Gastrocnemius medialis (tissue), 4 donors: Measurements from ENCODE around the gene SPEG. TPM values are rescaled to one million over a fixed set of nuclear protein-coding genes. Genes with fewer than 3 reads are reported as not detected.

Source experiments
- ATAC-seq, 2 donors: fragments of 150-250 bp; one replicate each; pipeline ENCODE4 v1.9.1; 2016
- DNase-seq, 2 donors: peaks; one replicate each; pipeline ENCODE4 v3.0.0-alpha.2; 2019
- H3K27ac ChIP-seq, 4 donors: fragments of 200-600 bp; sonication (generic); 1 replicate in 1 of 4; 2 replicates in 3 of 4; pipeline ENCODE4 v1.5.1; 2016 to 2018; ENCODE audit warnings: mild to moderate bottlenecking in 2 of 4, moderate library complexity in 1 of 4
- H3K27me3 ChIP-seq, 3 donors: fragments of 200-600 bp; sonication (generic) in 2 of 3; 1 replicate in 1 of 3; 2 replicates in 2 of 3; pipeline versions ENCODE4 v1.5.1 to v1.6.0; 2016 to 2019; ENCODE audit warnings: mild to moderate bottlenecking in 1 of 3, moderate library complexity in 1 of 3
- H3K36me3 ChIP-seq, 2 donors: fragments of 200-600 bp; sonication (generic) in 1 of 2; one replicate each; pipeline ENCODE4 v1.5.1; 2017 to 2018
- H3K4me1 ChIP-seq, 2 donors: fragments of 200-600 bp; sonication (generic) in 1 of 2; one replicate each; pipeline ENCODE4 v1.5.1; 2016 to 2017; ENCODE audit warnings: mild to moderate bottlenecking in 2 of 2
- H3K4me3 ChIP-seq, 4 donors: fragments of 200-600 bp; sonication (generic) in 3 of 4; 1 replicate in 1 of 4; 2 replicates in 3 of 4; pipeline ENCODE4 v1.5.1; 2016 to 2019; ENCODE audit warnings: mild to moderate bottlenecking in 2 of 4
- H3K9me3 ChIP-seq, 3 donors: fragments of 200-600 bp; sonication (generic) in 2 of 3; 1 replicate in 1 of 3; 2 replicates in 2 of 3; pipeline ENCODE4 v1.5.1; 2016 to 2019
- CTCF ChIP-seq, 5 experiments: fragments of 450-650 bp in 3 of 5; fragments of 200-600 bp in 2 of 5; sonication (generic) in 2 of 5; IDR thresholded peaks in 4 of 5; conservative IDR thresholded peaks in 1 of 5; 1 replicate in 4 of 5; 2 replicates in 1 of 5; pipeline ENCODE4 v1.5.1; 2016 to 2019; ENCODE audit warnings: antibody characterized with exemption in 5 of 5, mild to moderate bottlenecking in 3 of 5, moderate library complexity in 3 of 5
- POLR2A ChIP-seq, 2 donors: fragments of 450-650 bp; IDR thresholded peaks; one replicate each; pipeline ENCODE4 v1.6.1; 2017; ENCODE audit warnings: antibody characterized with exemption in 2 of 2, mild to moderate bottlenecking in 2 of 2, moderate library complexity in 2 of 2
- in situ Hi-C, 4 donors: fragments of 200-750 bp; cut with MboI; loops; one replicate each; pipeline versions ENCODE4 v1.15.0 to v1.8.0; 2017; ENCODE audit warnings: low sequenced_read_pairs in 4 of 4
- intact Hi-C: fragments of 100-400 bp; cut with DNase I; formaldehyde crosslinking; loops from one replicate; pipeline ENCODE4 v1.15.1; 2023; ENCODE audit warnings: low total_unique reads
- total RNA-seq, 4 donors: library from RNA; depleted of rRNA; stranded (reverse); fragments of >200 nt; gene quantifications; one replicate each; pipeline versions ENCODE4 v1.1.0 to v1.2.3, GENCODE V29; 2016

SPEG gene
- total RNA-seq, 4 donors from 2014 or later = 104 to 387 (median 222) TPM

DNA sequence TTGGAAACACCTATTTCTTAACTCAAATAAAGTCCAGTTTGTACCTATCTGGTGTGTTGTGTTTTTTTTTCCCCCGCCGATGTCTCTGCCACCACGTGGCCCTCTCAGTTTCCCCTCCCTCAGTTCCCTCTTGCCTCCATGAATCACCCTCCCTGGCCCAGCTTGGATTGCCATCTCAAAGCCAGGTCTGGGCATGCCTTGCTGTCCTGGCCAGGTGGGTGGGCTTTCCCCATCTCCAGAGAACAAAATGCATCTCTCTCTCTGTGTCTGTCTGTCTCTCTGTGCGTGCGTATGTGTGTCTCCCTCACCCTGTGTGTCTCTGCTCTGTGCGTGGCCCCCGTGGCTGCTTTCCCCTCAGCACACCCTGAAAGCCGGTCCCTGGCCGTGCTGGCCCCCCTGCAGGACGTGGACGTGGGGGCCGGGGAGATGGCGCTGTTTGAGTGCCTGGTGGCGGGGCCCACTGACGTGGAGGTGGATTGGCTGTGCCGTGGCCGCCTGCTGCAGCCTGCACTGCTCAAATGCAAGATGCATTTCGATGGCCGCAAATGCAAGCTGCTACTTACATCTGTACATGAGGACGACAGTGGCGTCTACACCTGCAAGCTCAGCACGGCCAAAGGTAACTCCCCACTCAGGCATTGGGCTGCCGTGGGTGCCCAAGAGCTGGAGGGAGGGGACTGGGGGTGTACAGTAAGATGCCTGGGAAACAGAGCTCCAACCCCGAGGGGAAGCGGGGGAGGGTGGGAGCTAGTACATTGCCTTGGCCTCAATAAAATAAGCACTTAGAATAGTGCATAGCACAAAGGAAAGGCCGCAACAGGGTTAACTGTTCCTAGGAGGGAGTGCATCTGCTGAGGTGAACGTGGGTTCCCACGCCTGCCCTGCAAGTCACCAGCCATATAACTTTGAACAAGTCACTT lies 32.4 kb downstream of the SPEG start:
- in situ Hi-C loops (no loop called here), intact Hi-C loops (no loop called here)
- peak overlapping the region in 1 of 4 donors; percentile 54 for H3K27ac ChIP-seq
- no peak for ATAC-seq
- H3K36me3 ChIP-seq = peaks cover 0 to 83% of the 10 kb centered on the region in 2 donors
- no peaks in the 10 kb centered on the region for H3K27me3 ChIP-seq
- no peak overlapping the region for H3K4me3 ChIP-seq
- TF ChIP-seq POLR2A (IDR thresholded peaks at IDR 0.05) = no peak
- TF ChIP-seq CTCF (IDR thresholded peaks at IDR 0.05 in 4 of 5, conservative IDR thresholded peaks at IDR 0.05 in 1 of 5) = no peak
- no peaks in the 10 kb centered on the region for H3K9me3 ChIP-seq
- no peaks in the 10 kb centered on the region for H3K4me1 ChIP-seq
- DNase-seq = no peak

DNA sequence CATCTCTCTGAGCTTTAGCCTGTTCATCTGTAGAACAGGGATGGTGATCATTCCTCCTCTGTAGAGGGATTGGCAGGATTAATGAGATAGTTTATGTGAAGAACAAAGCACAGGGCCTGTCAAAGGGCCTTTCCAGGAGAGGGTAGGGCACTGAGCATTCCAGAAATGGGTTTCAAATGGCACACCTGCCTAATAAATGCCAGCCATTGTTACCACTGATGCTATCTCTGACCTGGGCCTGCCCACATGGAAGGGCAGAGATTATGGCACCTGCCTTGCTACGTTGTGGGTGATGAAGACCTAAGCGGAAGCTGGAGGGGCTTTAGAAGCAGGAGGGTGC lies 33.1 kb downstream of the SPEG start:
- in situ Hi-C loops = no loop called here

GRCh38 chr2:219468410-219469185 lies 34.0 kb downstream of the SPEG start:
- DNase-seq (no peak), ATAC-seq (no peak)
- in situ Hi-C loops = no loop called here
- TF ChIP-seq POLR2A (IDR thresholded peaks at IDR 0.05) (no peak), CTCF (IDR thresholded peaks at IDR 0.05 in 4 of 5, conservative IDR thresholded peaks at IDR 0.05 in 1 of 5) (no peak)
- Histone ChIP-seq H3K27me3 (no peaks in the 10 kb centered on the region), H3K36me3 (peaks cover 0 to 88% of the 10 kb centered on the region in 2 donors), H3K27ac (peak overlapping the region in 2 of 4 donors; percentile 10 to 54), H3K4me3 (no peak overlapping the region), H3K4me1 (no peaks in the 10 kb centered on the region), H3K9me3 (no peaks in the 10 kb centered on the region)
- intact Hi-C loops = no loop called here

More for the DNA sequence above, 33.1 kb downstream of the SPEG start:
- H3K27ac ChIP-seq = peak overlapping the region in 1 of 4 donors; percentile 31
- H3K9me3 ChIP-seq = no peaks in the 10 kb centered on the region
- TF ChIP-seq POLR2A (IDR thresholded peaks at IDR 0.05) = no peak
- TF ChIP-seq CTCF (IDR thresholded peaks at IDR 0.05 in 4 of 5, conservative IDR thresholded peaks at IDR 0.05 in 1 of 5) = no peak
- peaks cover 0 to 83% of the 10 kb centered on the region in 2 donors for H3K36me3 ChIP-seq
- H3K4me1 ChIP-seq = no peaks in the 10 kb centered on the region
- H3K27me3 ChIP-seq = no peaks in the 10 kb centered on the region
- ATAC-seq = no peak
- DNase-seq = no peak
- intact Hi-C loops = no loop called here
- no peak overlapping the region for H3K4me3 ChIP-seq

DNA sequence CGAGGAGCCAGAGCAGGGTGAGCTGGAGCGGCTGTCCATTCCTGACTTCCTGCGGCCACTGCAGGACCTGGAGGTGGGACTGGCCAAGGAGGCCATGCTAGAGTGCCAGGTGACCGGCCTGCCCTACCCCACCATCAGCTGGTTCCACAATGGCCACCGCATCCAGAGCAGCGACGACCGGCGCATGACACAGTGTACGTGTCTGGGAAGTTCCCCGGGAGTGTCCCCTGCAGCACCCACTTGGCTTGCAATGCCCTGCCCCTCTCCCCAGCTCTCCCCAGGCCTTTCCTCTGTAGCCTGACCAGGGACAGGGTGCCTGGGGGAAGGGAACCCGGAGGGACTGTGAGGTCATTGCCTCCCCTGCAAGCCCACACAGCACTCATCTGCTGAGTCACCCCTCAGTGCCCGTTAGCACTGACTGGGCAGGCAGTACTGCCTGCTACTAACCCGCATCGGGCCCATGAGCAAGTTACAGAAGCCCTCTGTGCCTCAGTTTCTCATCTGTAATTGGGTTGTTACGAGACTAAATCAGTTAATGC lies 34.6 kb downstream of the SPEG start:
- no peaks in the 10 kb centered on the region for H3K4me1 ChIP-seq
- in situ Hi-C loops = no loop called here
- H3K27ac ChIP-seq = peak overlapping the region in 2 of 4 donors; percentile 10 to 54
- H3K4me3 ChIP-seq = no peak overlapping the region
- ATAC-seq = peak in 1 of 2 donors; percentile 21
- no peaks in the 10 kb centered on the region for H3K27me3 ChIP-seq
- no peak for DNase-seq
- TF ChIP-seq CTCF (IDR thresholded peaks at IDR 0.05 in 4 of 5, conservative IDR thresholded peaks at IDR 0.05 in 1 of 5) (no peak), POLR2A (IDR thresholded peaks at IDR 0.05) (no peak)
- intact Hi-C loops = no loop called here
- H3K9me3 ChIP-seq = no peaks in the 10 kb centered on the region
- peaks cover 0 to 87% of the 10 kb centered on the region in 2 donors for H3K36me3 ChIP-seq
